ENCODE measurements around the gene RNF207.

Gene RNF207, protein sequence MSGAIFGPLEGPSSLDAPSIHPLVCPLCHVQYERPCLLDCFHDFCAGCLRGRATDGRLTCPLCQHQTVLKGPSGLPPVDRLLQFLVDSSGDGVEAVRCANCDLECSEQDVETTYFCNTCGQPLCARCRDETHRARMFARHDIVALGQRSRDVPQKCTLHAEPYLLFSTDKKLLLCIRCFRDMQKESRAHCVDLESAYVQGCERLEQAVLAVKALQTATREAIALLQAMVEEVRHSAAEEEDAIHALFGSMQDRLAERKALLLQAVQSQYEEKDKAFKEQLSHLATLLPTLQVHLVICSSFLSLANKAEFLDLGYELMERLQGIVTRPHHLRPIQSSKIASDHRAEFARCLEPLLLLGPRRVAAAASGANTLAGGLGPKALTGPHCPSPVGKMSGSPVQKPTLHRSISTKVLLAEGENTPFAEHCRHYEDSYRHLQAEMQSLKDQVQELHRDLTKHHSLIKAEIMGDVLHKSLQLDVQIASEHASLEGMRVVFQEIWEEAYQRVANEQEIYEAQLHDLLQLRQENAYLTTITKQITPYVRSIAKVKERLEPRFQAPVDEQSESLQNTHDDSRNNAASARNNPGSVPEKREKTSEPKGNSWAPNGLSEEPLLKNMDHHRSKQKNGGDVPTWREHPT

DNA sequence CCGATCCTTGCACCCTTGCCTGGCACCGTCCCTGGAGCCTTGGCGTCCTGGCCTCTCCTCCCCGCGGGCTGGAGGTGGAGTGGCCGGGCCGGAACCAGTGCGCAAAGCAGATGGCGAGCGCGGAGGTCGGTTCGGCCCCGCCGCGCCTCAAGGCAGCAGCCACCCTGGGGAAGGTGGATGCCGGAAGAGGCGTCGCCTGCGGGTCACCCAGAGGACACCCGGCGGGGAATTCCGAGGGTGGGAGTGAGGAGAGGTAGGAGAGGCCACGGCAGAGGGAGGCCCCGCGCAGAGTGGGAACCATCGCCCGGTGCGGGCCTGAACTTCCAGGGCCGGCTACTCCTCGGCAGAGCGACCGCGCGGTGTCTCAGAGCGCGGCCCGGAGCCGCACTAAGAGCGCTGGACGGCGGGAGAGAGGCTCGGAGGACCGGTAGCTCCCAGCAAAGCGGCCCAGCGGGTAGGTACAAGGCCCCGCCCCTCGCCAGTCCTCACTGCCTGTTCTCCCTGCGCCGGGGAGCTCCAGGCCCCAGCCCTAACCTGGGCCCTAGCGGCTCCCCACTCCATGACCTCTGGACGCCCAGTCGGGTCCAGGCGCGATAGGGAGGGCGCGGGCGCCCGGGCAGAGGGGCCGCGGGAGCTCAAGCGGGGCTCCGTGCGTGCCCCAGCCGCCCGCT, at the start of gene RNF207:
TSS of gene RNF207 (plus strand) at position 271 of the 671 bp plus-strand sequence. CDS start 417 bp downstream, outside the sequence.
- peak; percentile 22 to 31 for DNase-seq
- no peak for TF ChIP-seq GATA1 (IDR thresholded peaks at IDR 0.05; ENCODE audit: low read depth, low read length)
- TF ChIP-seq POLR2A (IDR thresholded peaks at IDR 0.05; ENCODE audit: low read length) = no peak

DNA sequence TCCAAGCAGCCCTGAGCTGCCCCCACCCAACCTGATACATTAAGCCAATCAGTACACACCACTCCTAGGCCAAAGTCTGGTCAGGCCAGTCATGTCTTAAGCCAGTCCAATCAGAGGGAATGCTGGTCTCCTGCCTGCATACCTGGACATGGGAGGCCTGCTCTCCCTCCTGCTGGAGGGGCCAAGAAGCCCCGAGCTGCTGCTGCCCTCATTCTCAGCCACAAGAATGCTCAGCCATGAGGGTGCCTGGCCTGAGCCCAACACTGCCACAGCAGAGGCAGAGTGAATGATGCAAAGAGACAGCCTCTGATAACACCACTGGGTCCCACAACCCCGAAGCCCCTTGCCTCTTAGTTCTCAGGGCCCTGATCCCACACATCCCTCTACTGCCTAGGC, 48.8 kb upstream of the RNF207 start:
- TF ChIP-seq GATA1 (IDR thresholded peaks at IDR 0.05; ENCODE audit: low read depth, low read length) = no peak
- no peak for DNase-seq

DNA sequence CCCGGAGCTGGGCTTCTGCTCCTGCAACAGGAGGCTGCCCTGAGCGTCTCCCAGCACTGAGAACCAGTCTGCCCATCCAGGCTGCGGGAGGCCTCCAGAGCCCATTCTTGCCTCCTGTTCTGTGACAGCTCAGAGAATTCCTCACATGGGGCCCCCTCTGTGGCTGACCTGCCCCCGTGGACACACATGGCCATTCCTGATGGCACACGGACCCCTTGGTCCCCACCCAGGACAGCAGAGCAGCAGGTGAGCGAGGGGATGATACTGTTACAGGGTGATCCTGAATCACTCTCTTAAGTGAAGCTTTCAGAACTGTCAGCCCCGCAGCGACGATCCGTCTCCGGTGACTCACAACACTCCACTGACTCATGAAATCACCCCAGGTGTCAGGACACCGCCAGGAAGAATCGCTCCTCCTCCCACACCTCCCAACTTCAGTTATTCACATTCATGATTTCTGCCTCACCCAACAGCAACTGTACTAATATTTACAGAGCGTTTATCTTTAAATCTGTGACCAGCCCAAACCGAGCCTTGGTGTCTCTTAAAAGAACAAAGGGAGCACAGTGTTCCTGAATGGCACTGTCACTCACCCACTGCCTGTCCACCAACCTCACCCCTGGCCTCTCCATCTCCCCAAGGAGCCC, 48.3 kb upstream of the RNF207 start:
- TF ChIP-seq POLR2A (IDR thresholded peaks at IDR 0.05; ENCODE audit: low read length) (no peak), GATA1 (IDR thresholded peaks at IDR 0.05; ENCODE audit: low read depth, low read length) (no peak)
- DNase-seq = no peak

DNA sequence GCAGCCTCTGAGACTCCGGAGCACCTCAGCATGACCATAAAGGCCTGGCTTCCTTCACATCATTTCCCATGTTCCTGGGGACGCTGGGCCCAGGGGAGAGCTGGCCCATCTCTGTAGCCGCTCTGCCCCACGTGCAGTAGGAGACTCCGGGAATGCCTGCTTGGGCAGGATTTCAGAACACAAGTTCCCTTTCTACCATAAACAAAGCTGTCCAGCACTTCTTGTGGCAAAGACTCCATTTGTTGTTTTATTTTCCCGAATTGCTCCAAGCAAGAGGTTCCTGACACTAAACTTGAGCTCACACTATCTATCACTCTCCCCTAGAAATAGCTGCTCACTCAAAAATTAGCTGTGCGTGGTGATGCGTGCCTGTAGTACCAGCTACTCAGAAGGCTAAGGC, 47.7 kb upstream of the RNF207 start:
- DNase-seq = no peak
- no peak for TF ChIP-seq POLR2A (IDR thresholded peaks at IDR 0.05; ENCODE audit: low read length)
- TF ChIP-seq GATA1 (IDR thresholded peaks at IDR 0.05; ENCODE audit: low read depth, low read length) = no peak

DNA sequence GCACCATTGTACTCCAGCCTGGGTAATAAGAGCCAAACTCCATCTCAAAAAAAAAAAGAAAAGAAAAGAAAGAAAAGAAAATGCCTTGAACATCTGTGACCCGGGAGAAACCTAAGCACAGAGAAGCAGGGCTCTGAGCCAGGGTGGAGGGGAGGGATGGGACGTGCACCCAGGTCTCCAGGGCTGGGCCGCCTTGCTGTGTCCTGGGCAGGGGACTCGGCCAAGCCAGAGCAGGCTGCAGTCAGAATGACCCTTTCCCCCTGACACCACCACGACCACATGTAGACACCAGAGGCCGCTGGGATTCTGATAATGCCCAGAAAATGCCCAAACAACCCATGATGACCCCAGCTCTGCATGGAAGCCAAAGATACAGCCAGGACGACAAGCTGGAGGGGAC, 43.6 kb upstream of the RNF207 start:
- no peak for DNase-seq
- TF ChIP-seq POLR2A (IDR thresholded peaks at IDR 0.05; ENCODE audit: low read length) (no peak), GATA1 (IDR thresholded peaks at IDR 0.05; ENCODE audit: low read depth, low read length) (no peak)

DNA sequence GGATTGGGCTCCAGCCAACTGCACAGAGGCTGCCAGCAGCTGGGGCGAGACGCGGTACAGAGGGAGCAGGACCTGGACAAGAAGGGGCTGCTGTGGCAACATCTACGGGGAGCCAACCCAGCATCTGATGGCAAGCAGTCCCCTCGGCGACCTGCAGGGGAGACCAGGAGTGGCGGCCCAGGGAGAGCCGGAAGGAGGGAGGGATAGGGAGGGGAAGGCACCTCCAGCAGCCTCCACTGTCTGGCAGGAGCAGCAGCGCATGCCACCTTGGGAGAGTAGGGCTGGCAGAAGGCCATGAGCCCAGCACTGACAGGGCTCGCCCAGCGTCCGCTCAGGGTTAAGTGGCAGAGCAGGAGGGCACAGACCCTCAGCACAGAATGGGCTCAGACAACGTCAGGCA, 43.1 kb upstream of the RNF207 start:
- TF ChIP-seq GATA1 (IDR thresholded peaks at IDR 0.05; ENCODE audit: low read depth, low read length) (no peak), POLR2A (IDR thresholded peaks at IDR 0.05; ENCODE audit: low read length) (no peak)

DNA sequence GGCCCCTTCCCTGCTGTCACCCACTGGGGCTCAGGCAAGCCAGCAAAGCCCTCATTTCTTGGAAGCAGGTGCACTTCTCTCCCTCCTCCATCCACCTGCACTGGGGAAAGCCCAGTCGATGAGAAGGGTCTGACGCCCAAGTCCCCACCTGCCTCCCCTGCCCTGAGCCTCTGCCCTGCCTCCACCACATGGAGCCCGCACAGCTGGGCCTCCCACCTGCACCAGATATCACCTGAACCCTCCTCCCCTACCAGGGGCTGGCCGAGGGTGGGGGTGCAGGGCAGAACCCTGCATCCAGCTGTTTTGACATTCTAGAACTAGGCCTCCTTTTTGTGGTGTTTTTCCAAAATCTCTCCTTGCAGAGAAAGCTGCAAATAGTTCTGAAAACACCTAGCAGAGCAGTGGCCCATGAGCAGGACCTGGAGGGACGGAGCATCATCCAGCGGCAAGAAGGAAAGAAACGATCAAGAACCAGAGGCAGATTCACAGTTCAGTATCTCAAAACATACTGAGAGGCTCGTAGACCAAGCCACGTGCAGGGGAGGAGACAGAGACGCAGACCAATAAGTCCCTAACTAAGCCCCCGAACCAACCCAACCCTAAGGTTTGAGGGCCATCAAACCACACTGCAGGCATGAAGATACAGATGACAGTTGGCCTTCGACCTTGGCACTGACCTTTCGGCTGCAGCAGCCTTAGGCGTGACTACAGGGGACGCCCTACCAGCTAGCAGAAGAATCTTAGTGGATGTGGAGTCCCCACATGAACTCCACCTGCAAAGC, 42.5 kb upstream of the RNF207 start:
- TF ChIP-seq GATA1 (IDR thresholded peaks at IDR 0.05; ENCODE audit: low read depth, low read length) = no peak
- no peak for TF ChIP-seq POLR2A (IDR thresholded peaks at IDR 0.05; ENCODE audit: low read length)

More for the DNA sequence above, 43.1 kb upstream of the RNF207 start:
- DNase-seq = no peak

DNA sequence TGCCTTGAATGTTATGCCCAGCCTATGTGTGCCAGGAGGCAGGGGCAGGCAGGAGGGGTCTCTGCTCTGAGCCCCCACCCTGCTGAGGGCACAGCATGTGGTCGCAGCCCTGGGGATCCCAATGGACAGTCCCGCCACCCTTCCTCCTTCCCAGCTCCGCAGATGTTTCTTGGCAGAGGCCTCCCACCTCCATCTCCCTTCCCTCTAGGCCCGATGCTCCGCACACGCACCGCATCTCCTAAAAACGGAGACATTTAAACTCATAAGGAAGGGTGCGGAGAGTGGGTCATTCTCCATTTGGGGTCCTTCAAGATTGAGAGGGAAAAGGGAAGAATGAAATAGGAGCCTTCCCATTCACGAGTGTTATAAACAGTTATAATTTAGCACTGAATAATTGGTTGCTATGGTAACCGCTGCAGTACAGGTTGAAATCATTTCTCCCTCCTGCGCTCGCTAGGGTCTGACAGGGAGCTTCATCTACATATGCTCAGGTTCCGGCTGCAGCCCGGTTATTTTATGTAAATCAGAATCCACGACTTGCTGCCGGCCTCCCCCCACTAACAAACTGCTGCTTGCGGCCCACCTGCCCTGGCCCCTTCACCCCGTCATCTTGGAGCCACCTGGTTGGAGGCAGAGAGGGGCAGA, 41.8 kb upstream of the RNF207 start:
- no peak for DNase-seq
- no peak for TF ChIP-seq POLR2A (IDR thresholded peaks at IDR 0.05; ENCODE audit: low read length)
- TF ChIP-seq GATA1 (IDR thresholded peaks at IDR 0.05; ENCODE audit: low read depth, low read length) = no peak

More for the DNA sequence above, 42.5 kb upstream of the RNF207 start:
- DNase-seq = no peak

DNA sequence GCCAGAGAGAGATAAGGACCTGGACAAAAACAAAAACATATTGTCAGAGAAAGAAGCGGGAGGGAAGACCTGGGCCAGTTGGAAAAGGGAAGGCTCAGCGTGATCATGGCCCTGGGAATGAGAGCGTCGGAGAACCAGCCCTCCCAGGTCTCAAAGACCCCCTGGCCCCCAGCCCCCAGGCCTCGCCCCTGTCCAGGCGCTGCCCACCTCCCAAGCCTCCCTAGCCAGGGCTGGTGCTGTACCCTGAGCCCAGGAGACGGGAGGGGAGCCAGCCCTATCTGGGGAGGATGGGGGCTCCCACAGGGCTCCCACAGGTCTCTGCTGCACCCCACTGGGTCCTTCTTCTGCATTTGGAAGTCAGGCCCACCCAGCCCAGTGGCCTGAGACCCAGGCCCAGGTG, 40.9 kb upstream of the RNF207 start:
- no peak for DNase-seq
- TF ChIP-seq GATA1 (IDR thresholded peaks at IDR 0.05; ENCODE audit: low read depth, low read length) (no peak), POLR2A (IDR thresholded peaks at IDR 0.05; ENCODE audit: low read length) (no peak)

DNA sequence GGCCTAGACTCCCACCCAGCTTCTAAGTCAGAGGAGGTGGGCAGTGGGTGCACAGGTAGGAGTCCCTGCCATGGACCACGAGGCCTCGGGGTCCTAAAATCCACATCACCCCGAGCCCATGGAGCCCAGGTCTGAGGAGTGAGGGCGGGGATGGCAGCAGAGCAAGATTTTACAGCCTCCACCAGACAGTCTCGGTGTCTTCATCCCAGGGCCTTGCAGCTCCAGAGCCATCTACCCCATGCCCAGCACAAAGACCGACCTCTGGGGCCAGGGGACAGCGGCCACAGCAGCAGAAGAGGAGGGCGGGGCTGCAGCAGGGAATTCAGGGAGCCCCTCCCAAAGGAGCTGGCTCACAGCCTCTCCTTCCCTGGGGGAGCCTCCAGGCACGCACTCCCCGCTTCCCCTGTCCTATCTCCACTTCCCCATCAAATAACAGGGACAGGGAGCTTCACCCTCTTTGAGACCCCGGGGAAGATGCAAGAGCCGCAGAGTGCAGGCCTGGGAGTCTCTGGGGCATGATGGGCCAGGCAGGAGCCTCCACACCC, 40.4 kb upstream of the RNF207 start:
- TF ChIP-seq POLR2A (IDR thresholded peaks at IDR 0.05; ENCODE audit: low read length) (no peak), GATA1 (IDR thresholded peaks at IDR 0.05; ENCODE audit: low read depth, low read length) (no peak)
- DNase-seq = no peak

DNA sequence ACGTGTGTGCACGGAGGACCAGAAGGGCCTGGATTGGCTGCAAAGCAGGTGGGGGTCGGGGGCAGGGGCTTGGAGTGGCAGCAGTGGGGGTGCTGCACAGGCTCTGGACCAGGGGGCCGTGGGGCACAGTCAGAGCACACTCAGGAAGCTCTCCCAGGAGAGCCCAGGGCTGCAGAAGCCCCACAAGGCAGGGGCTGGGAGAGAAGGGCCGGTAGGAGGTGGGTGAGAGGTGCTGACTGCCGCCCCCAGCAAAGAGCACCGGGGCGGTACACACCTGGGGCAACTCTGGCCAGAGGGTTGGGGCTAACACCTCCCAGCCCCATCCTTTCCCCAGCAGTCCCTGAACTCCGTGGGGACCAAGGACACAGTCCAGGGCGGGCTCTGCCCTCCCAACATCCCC, 39.7 kb upstream of the RNF207 start:
- TF ChIP-seq GATA1 (IDR thresholded peaks at IDR 0.05; ENCODE audit: low read depth, low read length) (no peak), POLR2A (IDR thresholded peaks at IDR 0.05; ENCODE audit: low read length) (no peak)
- DNase-seq = no peak

DNA sequence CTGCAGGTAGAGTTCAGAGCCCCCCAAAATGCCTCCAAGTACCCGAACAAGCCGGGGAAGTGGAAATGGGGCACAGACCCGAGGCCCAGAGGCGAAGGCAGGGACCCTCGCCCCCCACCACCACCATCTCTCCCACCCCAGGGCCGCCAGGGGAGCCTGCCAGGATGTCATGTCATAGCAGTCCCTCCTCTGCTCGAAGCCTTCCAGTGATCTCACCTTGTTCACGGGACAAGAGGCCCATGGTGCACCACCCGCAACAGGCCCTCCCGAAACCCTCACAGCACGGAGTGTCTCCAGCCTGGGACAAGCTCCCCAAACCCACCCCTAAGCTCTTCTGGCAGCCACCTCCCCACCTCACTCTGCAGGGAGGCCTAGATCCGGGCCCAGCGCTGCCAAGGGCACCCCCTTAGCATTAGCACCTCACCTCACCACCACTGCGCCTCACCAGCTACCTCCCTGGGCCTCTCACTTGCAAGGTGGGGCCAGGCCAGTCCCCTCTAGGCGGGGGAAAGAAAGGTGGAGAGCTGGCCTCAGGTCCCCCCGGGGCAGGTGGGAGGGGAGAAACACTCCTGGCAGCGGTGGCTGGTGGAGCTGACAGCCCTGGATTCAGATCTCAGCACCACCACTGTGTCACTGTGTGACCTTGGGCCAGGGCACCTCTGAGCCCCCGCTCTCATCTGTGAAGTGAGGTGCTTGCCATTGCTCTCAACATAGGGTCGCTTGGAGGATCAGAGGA, 39.1 kb upstream of the RNF207 start:
- TF ChIP-seq POLR2A (IDR thresholded peaks at IDR 0.05; ENCODE audit: low read length) (no peak), GATA1 (IDR thresholded peaks at IDR 0.05; ENCODE audit: low read depth, low read length) (no peak)

More for the DNA sequence above, 39.1 kb upstream of the RNF207 start:
- no peak for DNase-seq
